Measurements from ENCODE around the gene KNOP1. TPM values are rescaled to one million over a fixed set of nuclear protein-coding genes. Genes with fewer than 3 reads are reported as not detected.

Gene KNOP1
- total and polyA plus RNA-seq, 3 experiments from 2014 or later = 11.0 to 32.3 (median 30.7) TPM

Other genes starting within 250 kb of the KNOP1 start
- gene GDE1, start 196.1 kb downstream of the KNOP1 start, total RNA-seq = 10 to 100 TPM; 27.9 to 30.5 TPM
- gene GDE1, start 196.1 kb downstream of the KNOP1 start, polyA plus RNA-seq = 39.8 TPM
- gene CCP110, start 194.3 kb downstream of the KNOP1 start, total RNA-seq = 10 to 100 TPM; 30.1 to 37.4 TPM
- 8.2 TPM for gene CCP110, start 194.3 kb downstream of the KNOP1 start, polyA plus RNA-seq
- 10 to 100 TPM; 37.4 to 40.2 TPM for gene VPS35L, start 162.5 kb downstream of the KNOP1 start, total RNA-seq
- gene VPS35L, start 162.5 kb downstream of the KNOP1 start, polyA plus RNA-seq = 52.3 TPM
- 1 to 10 TPM; 2.6 to 3.8 TPM for gene IQCK, start within 50 bp of the KNOP1 start, total RNA-seq
- 1.9 TPM for gene IQCK, start within 50 bp of the KNOP1 start, polyA plus RNA-seq
- gene GPRC5B, start 166.6 kb upstream of the KNOP1 start, total RNA-seq = under 1 TPM in 1 of 2 experiments, not detected in 1; 0.11 TPM
- 0.29 TPM for gene GPRC5B, start 166.6 kb upstream of the KNOP1 start, polyA plus RNA-seq